AG09309 (cell line): ENCODE data around the gene ZNF500.
A peak's percentile ranks its signal among the peaks of the same experiment; 100 is the strongest.

Experiments
- DNase-seq: peaks from one replicate; pipeline ENCODE4 v3.0.0-alpha.2; 2010; ENCODE audit warnings: low read depth
- H3K4me3 ChIP-seq: 2 replicates; pipeline ENCODE4 v1.5.1; 2011; ENCODE audit warnings: mild to moderate bottlenecking, low read depth, low read length, moderate library complexity; ENCODE audit not compliant: control insufficient read depth
- TF ChIP-seq, protein P1 (sequence below): IDR thresholded peaks from 2 replicates; pipeline ENCODE4 v1.5.1; 2011; ENCODE audit warnings: mild to moderate bottlenecking, low read depth, low read length, inconsistent platforms; ENCODE audit not compliant: insufficient read depth, control insufficient read depth; ENCODE audit errors: missing control alignments

The ZNF500 gene

GRCh38 chr16:4734730-4735535, 32.0 kb downstream of the ZNF500 start:
- peak overlapping the region; percentile 93 for H3K4me3 ChIP-seq
- peak; percentile 8 for DNase-seq
- TF ChIP-seq, protein P1, sequence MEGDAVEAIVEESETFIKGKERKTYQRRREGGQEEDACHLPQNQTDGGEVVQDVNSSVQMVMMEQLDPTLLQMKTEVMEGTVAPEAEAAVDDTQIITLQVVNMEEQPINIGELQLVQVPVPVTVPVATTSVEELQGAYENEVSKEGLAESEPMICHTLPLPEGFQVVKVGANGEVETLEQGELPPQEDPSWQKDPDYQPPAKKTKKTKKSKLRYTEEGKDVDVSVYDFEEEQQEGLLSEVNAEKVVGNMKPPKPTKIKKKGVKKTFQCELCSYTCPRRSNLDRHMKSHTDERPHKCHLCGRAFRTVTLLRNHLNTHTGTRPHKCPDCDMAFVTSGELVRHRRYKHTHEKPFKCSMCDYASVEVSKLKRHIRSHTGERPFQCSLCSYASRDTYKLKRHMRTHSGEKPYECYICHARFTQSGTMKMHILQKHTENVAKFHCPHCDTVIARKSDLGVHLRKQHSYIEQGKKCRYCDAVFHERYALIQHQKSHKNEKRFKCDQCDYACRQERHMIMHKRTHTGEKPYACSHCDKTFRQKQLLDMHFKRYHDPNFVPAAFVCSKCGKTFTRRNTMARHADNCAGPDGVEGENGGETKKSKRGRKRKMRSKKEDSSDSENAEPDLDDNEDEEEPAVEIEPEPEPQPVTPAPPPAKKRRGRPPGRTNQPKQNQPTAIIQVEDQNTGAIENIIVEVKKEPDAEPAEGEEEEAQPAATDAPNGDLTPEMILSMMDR = no peak

DNA sequence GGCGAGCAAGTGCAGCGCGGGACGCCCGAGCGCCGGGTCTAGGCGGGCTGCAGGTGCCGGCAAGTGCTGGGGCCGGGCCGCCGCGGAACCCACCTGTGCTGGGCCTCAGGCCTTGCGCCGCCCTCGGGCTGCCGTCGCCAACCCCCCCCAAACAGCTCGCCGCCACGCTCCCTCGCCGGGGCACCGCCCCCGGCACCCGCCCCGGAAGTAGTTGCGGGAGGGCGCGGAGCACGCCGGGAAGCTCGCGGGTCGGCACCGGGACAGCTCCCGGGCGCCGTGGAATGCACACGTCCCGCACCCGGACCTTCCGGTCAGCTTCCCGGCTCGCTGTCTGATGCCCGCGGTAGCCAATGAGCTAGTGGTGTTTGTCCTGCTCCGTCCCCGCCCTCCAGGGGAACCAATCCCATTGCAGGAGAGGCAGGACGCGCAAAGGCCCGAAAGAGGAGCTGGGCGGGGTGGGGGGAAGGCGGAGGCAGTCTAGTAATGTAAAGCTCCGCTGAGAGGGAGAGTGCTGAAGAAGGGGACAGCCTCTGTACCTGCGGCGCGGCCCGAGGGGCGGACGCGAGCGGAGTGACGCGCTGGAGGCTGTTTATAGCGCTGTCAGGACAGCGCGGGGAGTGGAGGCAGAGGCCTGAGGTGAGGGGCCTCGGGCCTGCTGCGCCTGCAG, 32.8 kb downstream of the ZNF500 start, which contains the start of the genes ANKS3 and DNAAF8:
Gene ANKS3 (minus strand): TSS at position 209 of the 667 bp plus-strand sequence. CDS start 4,122 bp downstream, outside the sequence.
Gene DNAAF8 (plus strand): TSS at position 475 of the 667 bp plus-strand sequence. CDS start 1,978 bp downstream, outside the sequence.
- TF ChIP-seq, protein P1 = no peak
- DNase-seq = peak; percentile 89

DNA sequence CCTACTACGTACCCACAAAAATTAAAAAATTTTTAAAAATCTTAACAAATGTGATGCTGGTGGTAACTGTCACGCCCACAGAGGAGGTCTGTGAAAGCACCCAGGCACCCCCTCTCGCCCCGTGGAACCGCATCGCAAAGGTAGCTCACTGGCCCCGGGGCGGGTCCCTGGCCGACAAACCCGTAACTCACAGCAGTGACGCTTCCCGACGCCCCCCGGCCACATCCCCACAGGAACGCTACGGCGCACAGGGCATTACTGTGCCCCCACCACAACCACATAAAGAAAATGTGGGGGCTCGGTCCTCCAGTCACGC, 33.3 kb downstream of the ZNF500 start:
- H3K4me3 ChIP-seq = peak overlapping the region; percentile 93
- TF ChIP-seq, protein P1 = no peak
- DNase-seq = no peak

More for the DNA sequence above, 32.8 kb downstream of the ZNF500 start, which contains the start of the genes ANKS3 and DNAAF8:
- H3K4me3 ChIP-seq = peak within 1 kb of the TSS; percentile 93

DNA sequence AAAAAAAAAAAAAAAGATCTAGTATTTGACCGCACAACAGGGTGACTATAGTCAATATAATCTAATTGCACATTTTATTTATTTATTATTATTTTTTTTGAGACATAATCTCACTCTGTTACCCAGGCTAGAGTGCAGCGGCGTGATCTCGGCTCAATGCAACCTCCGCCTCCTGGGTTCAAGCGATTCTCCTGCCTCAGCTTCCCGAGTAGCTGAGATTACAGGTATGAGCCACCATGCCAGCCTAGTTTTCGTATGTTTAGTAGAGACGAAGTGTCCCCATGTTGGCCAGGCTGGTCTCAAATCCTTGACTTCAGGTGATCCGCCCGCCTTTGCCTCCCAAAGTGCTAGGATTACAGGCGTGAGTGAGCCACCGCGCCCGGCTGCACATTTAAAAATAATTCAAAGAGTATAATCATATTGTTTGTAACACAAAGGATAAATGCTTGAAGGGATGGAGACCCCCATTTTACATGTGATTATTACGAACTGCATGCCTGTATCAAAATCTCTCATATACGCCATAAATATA, 33.7 kb downstream of the ZNF500 start:
- H3K4me3 ChIP-seq = peak overlapping the region; percentile 93
- no peak for DNase-seq
- TF ChIP-seq, protein P1 = no peak

GRCh38 chr16:4729876-4730275, 37.1 kb downstream of the ZNF500 start:
- no peak overlapping the region for H3K4me3 ChIP-seq
- TF ChIP-seq, protein P1 = no peak
- DNase-seq = no peak

GRCh38 chr16:4728676-4729075, 38.3 kb downstream of the ZNF500 start:
- no peak for DNase-seq
- no peak overlapping the region for H3K4me3 ChIP-seq
- TF ChIP-seq, protein P1 = no peak
